Stimulated activated CD4-positive, alpha-beta T cell treated with anti-CD3 and anti-CD28 coated beads, TNF-alpha, amount 100 ng/mL, for 4 hours (primary cell): Measurements from ENCODE around the gene MYH7.
"Not testable (repeated sequence)": the region's sequence is repeated elsewhere in the genome, so short reads cannot be mapped to it uniquely, and the experiment has no call there.

Experiments used
- DNase-seq, 3 experiments: peaks; one replicate each; pipeline ENCODE4 v3.0.0-alpha.2; 2020; ENCODE audit warnings: low read depth in 3 of 3

The MYH7 gene

DNA sequence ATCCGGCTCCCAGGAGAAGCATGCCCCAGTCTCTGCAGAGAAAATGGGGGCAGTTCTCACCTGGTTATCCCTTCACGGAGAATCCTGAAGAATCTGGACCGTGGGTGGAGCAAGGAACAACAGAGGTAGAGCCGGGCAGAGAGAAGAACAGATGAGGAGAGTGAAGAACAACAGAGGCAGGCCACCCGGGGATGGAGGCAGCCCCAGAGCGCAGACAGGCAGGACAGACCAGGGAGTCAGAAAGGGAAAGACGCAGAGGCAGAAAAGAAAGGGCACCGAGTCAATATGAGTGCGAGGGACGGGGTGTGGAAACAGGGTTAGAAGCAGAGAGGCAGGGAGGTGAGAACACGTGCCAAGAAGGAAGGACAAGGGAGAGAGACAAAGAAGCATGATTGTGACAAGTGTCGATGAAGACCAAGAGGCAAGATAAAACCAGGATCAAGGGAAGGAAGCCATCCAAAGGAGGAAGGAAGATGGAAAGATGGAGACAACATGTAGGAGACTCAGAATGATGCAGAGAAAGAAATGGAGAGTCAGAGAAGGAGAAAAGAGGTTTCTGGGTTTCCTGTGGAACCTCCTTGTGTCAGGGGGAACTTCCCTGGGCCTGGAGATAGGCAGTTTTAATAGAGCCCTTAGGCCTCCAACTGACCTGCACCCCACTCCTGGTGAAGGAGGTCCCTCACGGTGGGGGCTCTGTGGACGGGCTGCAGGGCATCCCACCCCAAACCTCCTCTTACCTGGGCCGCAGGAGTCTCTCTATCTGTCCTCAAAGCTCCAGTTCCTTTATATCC, 27.7 kb downstream of the MYH7 start, which contains the start of gene MYH6:
Gene MYH6 (minus strand): TSS at position 758 of the 791 bp plus-strand sequence. CDS start 1,050 bp downstream, outside the sequence.
- no peak for DNase-seq

DNA sequence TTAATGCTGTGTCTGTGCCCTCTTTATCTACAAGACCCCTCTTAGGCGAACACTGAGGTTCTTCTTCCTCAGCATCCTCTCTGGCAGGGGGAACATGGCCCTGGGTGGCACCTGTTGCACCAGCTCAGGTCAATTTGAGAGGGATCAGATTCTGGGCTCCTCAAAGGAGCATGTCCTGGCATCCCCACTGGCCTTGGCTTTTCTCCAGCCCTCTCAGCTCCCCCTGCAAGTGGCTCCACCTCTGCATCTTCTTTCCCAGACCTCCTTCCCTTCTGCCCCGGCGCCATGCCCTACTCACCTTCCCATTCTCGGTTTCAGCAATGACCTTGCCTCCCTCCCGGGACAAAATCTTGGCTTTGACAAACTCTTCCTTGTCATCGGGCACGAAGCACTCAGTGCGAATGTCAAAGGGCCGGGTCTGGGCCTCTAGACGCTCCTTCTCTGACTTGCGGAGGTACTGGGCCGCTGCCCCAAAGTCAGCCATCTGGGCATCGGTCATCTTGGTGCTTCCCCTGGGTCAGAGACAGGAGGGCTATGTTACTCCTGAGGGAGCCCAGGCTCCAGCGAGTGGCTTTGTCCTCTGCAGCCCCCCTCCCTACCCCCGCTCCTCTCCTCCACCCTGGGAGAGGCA, 28.6 kb downstream of the MYH7 start:
- no peak for DNase-seq

DNA sequence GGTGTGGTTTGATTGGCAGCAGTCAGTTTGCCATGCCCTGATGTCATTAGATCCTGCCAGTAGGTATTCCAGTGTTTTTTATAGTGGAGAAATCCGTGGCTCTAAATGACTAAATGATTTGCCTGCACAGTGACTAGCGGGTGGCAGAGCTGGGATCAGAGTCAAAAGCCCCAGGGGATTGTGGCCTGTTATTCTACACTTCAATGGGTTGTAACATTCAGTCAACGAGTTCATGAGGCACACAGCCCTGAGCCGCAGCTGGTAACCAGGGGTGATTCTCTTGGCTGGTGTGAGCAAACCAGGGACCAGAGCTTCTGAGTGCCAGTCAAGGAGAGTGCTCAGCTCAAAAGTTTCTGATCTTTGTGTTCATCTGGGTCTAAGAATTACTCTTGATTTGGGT, 29.2 kb downstream of the MYH7 start:
- no peak for DNase-seq

DNA sequence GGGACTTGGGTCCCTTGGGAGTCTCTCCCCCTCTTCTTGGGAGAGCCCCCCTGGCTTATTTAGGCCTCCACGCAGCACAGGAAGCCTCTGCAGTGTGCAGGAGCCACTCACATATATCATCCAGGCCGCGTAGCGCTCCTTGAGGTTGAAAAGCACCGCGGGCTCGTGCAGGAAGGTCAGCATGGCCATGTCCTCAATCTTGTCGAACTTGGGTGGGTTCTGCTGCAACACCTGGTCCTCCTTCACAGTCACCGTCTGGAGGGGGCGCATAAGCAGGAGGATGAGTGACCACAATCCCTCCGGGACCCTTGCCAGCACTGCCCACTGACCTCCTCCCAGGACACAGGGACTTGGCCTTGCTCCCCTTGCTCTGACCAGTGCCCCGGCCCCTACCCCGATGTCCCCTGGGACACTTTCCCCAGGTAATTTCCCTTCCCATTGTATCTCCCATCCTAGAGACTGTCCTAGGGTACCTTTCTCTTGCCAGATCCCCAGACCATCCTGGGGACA, 29.9 kb downstream of the MYH7 start:
- no peak for DNase-seq

DNA sequence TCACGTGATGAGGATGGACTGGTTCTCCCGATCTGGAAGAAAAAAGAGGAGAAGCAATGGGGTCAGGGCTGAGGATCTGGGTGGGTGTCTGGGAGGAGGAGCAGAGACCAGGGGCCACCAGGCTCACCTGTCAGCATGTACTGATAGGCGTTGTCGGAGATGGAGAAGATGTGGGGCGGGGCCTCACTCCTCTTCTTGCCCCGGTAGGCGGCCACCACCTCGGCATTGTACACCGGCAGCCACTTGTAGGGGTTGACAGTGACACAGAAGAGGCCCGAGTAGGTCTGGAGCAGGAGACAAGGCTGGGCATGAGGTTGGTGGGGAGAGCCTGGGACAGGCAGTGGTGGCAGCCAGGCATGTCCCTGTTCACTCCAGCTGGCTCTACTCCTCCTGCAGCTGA, 30.4 kb downstream of the MYH7 start:
- no peak for DNase-seq

DNA sequence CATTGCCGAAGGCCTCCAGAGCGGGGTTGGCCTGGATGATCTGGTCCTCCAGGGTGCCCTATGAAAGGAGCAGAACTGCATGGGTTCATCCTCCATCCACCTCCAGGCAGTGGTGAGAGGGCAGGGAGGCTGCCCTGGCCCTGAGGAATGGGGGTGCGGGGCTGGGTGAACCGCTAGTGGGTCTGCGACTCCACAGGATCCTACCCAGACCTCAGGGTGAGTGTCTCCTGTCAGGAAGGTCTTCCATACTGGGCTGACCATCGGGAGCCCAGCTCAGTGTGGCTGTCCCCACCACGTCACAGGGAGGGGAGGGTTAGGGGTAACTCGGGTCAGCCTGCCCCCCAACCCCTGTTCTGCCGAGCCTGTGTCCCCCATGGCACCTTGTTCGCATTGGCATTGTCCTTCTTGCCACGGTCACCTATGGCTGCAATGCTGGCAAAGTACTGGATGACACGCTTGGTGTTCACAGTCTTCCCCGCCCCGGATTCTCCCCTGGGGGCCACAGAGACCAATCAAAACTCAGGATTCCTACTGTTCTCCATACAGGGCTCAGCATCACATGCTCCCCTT, 31.0 kb downstream of the MYH7 start:
- no peak for DNase-seq

DNA sequence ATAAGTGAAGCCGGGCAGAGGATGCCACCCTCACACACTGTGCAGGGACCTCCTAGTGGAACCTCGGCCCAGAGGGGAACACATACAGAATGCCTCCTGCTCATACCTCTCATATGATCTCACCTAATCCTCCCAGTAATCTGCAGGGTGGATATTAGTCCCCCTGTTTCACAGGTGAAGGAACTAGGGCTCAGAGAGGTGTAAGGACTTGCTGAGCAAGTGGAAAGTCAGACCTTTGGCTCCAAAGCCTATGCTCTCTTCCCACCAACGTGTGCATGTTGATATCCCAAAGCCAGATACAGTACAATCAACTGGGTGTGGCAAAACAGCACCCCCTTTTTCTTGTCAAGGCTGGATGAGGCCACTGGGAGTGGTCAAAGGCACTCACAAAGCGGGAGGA, 31.6 kb downstream of the MYH7 start:
- DNase-seq = no peak

DNA sequence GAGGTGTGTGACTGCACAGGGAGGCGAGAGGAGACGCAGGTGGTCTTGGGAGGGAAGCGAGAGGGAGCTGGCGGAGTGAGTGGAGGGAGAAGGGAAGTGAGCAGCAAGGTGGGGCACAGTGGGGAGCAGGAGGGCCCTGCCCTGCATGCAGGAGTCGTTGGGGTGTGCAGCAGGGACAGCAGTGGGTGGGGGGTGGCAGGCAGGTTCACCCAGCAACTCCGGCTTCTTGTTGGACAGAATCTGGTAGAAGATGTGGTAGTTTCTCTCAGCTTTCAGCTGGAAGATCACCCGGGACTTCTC, 32.4 kb downstream of the MYH7 start:
- no peak for DNase-seq

DNA sequence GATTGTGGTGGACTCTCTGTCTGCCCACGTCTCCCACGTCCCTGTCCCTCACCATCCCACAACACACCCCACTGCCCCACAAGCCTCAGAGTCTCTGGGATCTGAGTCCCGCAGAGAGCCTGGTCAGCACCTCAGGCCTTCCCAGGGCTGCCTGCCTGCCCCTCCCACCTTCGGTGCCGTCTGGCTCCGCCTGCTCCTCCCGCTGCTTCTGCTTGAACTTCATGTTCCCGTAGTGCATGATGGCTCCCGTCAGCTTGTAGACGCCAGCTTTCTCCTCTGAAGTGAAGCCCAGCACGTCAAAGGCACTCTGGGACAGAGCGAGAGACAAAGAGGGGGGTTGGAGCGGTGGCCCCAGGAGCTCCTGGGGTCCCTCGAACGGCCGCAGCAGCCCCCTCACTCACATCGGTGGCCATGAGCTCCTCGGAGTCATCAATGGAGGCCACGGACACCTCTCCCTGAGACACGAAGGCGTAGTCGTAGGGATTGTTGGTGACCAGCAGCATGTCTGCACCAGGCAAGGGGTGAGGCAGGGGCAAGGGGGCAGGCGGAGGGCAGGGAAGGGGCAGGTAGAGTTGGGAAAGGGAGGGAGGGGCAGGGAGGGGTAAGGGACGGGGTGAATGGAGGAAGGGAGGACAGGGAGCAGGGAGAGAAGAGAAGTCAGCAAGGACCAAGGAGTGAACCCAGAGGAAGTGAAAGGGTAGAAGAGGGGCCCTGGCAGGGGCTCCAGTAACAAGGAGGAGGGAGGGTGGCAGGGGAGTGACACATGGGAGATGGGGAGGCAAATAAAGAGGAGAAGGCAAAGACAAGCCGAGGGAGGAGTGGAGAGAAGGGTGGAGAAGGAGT, 32.9 kb downstream of the MYH7 start:
- DNase-seq = no peak

DNA sequence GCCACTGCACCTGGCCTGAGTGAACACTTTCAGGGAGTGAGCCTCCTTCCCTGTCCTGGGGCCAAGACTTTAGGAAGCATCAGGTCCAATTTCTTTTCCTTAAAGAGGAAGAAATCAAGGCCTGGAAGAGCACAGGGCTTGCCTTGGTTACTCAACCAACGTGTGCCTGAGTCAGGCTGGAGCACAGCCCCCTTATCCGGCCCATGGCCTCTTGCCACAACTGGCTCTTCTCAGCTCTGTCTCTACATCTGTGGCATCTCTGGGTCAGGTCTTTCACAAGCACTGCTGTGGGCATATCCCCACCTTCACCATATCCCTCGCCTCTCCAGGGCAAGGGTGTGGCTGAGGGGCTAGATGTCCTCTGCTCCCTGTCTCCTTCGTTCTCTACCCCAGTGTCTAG, 34.2 kb downstream of the MYH7 start:
- no peak for DNase-seq

DNA sequence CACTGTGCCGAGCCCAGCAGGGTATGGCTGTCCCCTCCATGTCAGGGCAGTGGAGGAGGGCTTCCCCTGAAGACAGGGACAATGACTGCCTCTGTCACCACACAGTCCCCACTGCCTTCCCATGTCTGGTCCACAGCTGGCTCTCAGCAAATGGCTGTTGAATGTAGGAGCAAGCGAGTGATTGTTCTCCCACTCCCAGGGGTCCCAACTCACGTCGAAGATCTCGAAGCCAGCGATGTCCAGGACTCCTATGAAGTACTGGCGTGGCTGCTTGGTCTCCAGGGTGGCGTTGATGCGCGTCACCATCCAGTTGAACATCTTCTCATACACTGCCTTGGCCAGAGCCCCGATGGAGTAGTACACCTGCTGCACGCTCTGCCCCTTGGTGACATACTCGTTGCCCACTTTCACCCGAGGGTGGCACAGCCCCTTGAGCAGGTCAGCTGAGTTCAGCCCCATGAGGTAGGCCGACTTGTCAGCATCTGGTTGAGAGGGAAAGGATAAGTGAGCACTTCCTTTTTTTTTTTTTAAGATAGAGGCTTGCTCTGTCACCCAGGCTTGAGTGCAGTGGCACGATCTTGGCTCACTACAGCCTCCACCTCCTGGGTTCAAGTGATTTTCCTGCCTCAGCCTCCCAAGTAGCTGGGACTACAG, 34.8 kb downstream of the MYH7 start:
- DNase-seq = not testable (repeated sequence)

DNA sequence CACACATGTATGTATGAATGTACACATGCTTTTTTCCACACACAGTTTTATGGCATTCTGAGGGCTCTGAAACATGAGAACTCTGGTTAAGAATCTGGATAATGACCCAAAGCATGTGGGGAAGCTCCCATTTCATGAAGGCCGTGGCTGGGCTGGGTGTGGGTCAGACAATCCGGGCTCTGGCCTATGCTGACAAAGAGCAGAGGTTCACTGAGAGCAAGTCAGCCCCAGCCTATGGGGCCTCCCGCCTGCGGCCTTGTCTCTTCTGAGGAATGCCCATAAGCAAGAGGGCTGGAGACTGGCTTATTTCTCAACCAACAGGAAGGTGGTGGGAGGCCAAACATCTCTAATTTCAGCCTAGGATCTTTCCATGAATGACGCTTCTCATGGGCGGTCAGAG, 35.9 kb downstream of the MYH7 start:
- DNase-seq = no peak

DNA sequence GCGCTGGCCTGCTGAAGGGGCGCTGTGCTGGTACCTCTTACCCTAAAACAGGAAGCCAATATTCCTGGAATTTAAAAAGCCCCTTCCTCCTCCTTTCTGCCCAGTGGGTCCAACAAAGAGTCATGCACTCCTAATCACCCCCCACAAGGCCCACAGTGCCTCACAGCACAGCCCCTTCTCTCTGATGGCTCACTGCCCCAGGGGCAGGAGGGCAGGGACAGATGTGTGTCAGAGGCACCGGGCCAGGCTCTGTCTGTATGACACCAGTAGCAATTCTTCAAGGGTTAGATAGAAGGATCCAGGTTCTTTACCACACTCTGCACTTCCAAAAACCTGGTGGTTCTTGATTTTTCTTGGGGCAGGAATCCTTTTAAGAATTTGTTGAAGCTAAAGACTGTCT, 36.3 kb downstream of the MYH7 start:
- no peak for DNase-seq

DNA sequence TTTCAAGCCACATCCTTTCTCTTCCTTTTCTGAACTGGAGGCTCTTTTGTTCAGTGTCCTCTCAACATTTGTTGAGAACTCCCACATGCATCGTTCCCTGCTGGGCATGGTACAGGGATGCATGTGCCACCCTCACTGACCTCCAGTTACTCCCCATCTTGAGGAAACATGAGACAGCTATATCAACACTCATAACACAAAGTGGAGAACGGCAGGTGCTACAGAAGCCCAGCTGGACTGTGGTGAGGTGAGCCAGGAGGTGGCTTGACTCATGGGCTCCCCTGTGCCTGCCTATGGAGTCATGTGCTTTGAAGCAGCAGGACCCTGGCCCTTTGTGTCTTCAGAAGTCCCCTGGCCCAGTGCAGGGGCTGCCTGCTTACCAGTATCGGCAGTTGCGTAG, 37.1 kb downstream of the MYH7 start:
- DNase-seq = no peak

DNA sequence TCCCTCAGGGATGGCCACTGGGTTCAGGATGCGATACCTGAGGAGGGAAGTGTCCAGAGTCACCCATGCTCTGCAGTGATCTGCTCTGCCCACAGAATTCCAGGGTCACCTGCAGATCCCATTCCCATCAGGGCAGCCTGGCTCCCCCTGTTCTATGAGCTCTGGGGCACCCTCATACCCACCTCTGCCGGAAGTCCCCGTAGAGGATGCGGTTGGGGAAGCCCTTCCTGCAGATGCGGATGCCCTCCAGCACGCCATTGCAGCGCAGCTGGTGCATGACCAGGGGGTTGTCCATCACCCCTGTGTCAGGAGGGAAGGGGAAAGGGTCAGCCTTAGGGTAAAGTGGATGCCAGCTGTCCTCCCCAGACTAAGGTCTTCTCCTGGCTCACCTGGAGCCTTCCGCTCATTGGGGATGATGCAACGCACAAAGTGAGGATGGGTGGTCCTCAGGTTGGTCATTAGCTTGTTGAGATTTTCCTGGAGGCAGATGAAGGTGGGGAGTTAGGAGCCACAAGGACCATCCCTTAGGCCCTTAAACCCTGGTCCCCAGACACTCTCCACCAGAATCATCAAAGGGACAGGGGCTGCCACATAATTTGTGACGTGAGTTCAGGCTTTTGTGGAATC, 38.6 kb downstream of the MYH7 start:
- no peak for DNase-seq

DNA sequence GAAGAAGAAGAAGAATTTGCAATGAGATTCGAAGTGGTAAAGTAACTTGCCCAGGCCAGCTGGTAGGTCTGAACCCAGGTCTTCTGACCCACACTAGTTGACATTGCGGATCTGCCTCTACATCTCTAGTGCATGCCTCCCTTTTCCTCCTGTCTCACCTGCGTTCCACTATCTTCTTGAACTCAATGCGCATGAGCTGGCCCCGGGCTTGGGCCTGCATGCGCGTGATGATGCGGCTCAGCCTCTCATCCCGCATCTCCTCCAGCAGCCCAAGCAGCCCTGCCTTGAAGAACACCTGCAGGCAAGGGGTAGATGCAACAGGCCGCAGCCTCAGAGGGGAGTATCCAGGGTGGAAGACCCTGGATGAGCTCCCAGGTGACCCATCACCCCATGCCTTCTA, 39.3 kb downstream of the MYH7 start:
- no peak for DNase-seq

DNA sequence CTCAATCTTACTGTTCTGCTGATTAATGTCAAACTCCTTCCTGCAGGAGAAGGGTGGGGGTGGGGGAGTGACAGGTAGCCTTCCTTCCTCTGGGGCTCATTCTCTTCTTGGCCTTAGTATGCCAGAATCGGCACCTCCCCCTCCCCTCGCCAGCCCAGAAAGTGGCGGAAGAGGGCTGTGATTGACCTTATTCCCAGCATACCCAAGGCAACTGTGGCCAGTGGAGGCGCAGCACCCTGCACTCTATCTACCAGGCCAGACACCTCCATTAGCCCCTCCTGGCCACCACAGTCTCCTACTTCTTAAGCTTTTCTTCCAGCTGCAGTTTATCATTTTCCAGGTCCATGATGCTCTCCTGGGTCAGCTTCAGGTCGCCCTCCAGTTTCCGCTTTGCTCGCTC, 42.8 kb downstream of the MYH7 start:
- no peak for DNase-seq

DNA sequence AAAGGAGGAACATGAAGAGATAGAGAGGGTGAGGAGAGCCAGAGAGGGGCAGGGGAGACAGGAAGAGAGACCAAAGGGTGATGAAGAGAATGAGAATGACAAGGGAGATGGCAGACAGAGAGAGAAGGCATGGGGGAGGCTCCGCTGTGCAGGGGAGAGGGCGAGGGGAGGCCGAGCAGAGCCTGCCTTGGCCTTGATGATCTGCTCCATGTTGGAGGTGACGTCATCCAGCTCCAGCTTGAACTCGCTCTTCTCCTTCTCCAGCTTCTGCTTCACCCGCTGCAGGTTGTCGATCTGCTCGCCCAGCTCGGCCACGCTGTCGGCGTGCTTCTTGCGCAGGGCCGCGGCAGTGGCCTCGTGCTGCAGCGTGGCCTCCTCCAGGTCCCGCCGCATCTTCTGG, 45.6 kb downstream of the MYH7 start:
- DNase-seq = not testable (repeated sequence)

DNA sequence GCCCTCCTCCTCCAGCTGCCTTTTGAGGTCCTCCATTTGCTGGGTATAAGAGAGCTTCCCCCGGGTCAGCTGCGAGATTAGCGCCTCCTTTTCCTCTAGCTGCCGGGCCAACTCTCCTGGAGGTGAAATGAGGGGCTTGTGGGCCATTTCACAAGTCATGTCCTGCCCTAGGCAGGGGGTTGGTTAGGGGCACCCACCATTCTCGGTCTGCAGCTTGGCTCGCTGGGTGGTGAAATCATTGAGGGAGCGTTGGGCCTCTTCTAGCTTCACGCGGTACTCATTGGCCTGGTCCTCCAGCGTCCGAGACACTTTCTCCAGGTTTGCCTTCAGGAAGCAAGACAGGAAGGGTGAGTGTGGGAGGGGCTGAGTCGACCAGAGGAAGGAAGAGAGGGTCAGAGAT, 46.1 kb downstream of the MYH7 start:
- no peak for DNase-seq

DNA sequence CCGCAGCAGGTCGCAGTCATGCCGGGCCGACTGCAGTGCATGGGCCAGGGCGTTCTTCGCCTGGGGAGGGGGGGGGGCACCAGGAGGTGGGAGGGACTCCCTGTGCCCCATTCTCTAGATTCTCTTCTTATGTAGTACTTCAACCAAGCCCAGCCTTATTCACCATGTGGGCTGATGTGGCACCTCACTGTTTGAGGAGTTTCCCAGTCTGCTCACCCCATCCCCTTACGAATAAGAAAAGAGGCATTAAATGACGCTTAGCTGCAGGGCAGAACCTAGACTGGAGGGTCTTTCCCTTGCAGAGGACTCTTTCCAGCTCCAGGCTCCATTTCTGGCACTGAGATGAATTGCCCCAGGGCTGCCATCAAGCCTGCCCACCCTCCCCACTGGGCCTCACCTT, 46.5 kb downstream of the MYH7 start:
- DNase-seq = no peak
